Inflammatory macrophage treated with lipopolysaccharide for 4 hours (primary cell): Measurements from ENCODE around the gene RHOBTB1.
"Not testable (repeated sequence)": the region's sequence is repeated elsewhere in the genome, so short reads cannot be mapped to it uniquely, and the experiment has no call there.

Source experiments
- DNase-seq: peaks from one replicate; pipeline ENCODE4 v3.0.0-alpha.2; 2020

Gene RHOBTB1

DNA sequence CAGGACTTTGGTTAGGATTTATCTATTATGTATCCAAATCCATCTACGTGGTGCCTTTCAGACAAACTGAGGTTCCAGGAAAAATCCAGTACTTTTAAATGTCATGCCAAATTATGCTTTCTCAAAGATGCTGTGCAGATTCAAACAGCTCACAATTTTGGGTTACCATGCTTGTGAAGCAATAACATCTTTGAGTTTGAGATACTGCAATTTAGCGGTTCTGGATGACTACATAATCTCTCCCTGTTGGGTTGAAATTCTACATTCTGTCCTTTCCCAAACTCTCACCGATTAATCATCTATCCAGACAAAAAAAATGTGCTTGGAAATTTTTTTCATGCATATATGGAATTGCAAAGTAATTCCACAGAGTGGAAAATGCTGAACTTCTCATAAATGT lies 3.5 kb downstream of the RHOBTB1 start:
- DNase-seq, result no peak

DNA sequence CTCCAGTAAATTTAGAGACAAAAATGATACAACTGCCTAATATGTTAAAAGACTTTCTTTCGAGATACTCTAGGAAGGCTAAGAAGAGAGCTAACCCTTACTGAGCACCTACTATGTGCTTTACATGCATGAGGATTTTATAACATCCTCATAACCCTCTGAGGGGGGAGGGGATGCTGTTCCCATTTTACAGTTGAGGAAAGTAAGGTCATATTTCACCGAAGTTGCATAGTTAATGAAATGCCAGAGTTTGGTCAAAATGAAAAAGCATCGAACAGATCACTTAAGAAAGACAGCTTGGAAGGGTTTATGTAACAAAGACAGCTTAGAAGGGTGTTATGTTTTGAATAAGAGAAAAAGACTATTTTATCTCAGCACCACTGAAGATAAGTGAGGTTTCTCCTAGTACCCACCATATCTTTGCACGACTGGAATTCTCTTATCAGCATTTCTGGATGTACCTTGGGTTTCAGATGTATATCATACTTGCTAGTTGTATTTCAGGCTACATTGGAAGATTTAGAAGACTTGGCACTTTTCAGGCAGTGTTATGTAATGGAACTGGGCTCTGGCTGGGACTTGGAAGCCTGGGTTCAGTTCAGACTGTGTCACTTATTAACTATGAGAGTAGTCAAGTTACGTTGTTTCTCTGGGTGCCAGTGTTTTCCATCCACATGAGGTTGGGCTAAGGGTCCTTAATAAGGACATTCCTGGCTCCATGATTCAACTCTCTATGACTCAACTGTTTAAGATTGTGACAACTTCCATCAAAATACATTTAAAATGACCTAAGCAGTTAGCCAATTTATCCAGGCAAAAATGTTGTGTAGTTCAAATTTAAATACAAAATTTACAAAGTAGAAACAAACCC lies 6.0 kb downstream of the RHOBTB1 start:
- no peak for DNase-seq

DNA sequence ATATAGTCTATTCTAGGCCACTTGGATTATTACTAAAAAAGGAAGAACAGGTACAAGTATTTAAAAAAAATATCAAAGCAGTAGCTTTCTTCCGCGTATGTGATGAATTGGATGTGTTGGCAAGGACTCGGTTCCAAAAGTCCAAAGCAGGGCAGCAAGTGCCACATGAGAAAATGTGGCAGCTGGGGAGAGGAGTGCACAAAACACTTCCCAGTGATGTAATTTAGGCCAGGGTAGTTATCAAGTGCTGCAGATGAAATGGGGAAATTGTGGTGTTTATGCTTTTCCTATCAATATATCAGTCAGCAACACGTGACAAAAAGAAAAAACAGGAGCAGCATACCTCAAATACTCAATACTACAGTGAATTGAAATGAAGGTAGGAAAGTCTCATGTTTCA lies 7.0 kb downstream of the RHOBTB1 start:
- DNase-seq, result no peak

DNA sequence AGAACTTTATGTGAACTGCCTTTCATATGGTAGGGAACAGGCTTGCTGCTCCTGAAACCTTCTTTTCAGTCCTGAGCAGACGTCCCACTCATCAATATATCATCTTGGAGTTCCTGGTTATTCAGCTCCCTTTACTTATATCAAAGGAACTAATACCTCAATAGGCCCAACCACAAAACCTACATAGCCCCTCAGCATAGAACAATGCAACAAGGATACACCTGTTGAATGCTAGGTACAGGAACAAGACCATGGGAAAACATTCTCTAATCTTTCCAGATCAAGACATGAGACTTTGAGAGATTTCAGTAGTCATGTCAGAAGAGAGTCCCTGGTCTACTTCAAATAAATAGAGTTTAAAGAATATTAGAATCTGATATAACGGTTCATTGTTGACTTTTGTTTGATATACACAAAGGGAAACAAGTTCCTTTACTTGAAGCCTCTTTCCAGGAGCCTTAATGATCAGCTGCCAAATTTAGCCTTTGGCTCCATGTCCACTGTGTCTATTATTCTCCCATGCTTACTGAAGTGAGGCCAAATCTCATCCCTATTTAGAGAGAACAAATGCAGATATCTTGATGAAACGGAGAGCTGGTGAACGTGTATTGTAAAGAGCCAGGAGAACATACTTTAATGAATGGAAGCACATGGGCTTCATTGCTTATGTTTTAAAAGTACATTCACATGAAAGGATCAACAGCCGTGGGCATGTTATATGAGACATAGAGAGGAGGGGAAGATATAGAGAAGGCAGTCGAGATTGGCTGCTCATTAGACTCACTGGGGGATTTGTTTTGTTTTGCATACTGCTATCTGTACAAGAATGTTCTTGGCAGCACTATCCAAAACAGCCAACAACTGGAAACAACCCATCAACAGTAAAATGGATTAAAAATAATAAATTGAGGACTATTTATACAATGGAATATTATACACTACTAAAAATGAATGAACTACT lies 9.5 kb downstream of the RHOBTB1 start:
- DNase-seq, result no peak

DNA sequence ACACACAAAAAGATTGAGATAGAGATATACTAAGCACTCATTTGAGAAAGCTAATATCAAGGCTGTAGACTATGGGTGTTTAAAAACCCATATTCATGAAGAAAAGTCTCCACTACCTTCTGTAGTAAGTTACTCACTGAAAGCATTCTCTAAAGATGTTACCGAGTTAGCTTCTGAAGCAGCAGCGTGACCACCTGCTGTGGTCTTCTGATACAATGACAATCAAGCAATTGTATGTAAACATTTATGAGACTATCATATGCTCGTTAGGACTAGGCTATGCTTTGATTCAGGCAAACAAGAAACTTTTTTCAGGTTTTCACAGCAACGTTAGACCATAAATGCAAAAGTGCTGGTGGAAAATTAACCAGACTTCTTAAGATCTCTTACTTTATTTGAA lies 11.2 kb downstream of the RHOBTB1 start:
- DNase-seq, result no peak

DNA sequence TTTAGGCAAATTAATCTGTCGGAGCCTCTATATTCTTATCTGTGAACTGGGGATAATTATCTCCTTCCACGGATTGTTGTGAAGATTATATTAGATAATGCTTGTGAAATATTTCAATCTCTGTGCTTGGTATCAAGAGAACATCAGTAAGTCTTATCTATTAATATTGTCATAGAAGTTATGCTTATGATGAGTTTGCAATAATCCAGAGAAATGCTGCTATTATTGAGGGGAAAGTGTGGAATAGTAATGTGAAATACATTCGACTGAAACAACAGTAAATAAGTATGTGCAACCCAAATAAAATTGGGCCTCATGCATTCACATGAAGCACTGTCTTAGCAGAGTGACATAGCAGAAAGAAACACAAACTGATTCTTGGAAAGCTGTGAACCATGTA lies 13.7 kb downstream of the RHOBTB1 start:
- no peak for DNase-seq

DNA sequence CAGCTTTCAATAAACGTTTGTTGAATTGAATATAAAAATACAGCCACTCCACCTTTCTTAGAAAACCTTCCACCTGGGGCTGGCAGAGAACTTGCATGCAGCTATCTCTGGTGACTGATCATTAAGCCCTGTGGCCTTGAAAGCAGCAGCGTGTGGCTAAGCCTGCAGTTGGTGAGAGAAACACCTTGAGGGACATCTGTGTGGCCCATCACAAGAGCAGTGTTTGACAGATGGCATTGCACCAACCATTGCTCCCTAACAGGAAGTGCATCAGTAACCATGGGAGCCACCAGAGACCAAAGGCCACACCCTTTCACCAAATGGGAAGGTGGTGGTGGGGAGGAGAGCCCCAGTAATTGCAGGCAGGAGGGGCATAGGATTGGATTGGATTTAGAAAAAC lies 22.4 kb downstream of the RHOBTB1 start:
- no peak for DNase-seq

DNA sequence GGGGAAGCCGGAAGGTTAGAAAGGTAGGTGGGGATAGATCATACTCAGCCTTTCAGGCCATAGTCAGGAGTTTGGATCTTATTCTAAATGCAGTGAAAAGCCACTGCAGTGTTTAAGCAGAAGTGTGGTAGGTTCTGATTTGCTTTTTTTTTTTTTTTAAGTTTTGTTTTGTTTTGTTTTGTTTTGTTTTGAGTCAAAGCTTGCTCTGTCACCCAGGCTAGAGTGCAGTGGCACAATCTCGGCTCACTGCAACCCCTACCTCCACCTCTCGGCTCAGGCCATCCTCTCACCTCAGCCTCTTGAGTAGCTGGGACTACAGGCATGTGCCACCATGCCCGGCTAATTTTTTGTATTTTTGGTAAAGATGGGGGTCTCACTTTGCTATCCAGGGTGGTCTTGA lies 23.5 kb downstream of the RHOBTB1 start:
- no peak for DNase-seq

DNA sequence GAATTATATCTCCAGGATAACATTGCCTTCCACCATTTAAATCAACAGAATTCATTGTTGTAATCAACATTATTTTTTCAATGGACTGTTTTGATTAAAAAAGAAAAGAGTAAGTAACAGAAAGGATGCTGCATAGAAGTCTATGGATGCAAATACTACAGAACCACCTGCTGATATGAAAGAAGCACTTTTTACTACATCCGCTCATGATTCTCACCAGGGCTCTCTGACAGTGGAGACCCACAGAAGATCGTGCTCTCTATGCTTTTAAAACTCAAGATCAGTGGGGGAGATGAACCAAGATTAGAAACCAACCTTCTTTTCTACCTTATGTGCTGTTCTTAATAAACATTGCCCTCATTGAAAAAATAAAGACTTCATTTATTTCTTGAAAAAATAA lies 24.4 kb downstream of the RHOBTB1 start:
- no peak for DNase-seq

DNA sequence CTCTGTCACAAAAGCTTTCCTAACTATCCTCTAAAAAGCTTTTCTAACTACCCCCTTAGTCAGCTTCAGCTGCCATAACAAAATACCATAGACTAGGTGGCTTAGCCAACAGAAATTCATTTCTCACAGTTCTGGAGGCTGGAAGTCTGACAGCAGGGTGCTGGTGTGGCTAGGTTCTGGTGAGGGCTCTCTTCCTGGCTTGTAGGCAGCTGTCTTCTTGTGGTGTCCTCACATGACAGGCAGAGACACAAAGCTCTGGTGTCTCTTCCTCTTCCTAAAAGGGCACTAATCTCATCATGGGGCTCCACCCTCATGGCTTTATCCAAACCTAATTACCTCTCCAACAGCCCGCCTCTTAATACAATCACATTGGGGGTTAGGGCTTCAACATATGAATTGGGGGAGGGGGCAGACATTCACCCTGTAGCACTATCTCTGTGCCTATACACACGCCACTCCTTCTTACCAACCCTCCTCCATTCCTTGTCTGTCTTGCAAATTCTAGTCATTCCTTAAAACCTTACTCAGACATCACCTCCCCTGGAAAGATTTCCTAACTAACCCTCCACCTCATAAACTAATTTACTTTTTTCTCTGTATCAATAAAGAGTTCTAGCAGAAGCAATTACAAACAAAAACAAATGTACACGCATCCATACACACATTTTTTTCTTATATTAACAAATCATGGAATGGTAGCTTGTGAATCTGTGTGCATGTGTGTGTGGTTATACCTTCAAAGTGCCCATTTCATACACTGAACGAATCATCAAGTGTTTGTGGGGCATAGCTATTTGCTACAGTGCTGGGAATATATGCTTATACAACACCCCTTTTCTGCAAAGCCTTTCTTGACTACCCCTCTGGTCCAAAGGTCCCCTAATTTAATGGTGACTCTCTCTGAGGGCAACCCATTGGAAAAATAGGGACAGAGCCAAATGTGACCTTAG lies 26.4 kb downstream of the RHOBTB1 start:
- no peak for DNase-seq

DNA sequence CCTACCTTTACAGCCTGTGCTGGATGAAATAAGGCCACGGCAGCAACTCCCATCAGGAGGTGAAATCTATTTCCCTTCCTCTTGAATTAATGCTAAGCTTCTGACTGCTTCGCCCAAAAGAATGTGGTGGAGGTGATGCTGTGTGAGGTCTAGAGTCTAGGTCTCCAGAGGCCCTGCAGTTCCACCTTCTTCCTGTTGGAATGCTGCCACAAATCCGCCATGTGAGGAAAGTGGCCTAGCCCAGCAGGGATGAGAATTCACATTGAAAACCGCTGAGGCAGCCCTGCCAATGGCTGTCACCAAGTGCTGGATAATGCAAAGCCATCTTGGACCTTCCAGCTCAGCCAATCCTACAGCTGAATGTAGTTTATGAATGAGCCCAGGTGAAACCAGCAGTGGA lies 28.0 kb downstream of the RHOBTB1 start:
- no peak for DNase-seq

DNA sequence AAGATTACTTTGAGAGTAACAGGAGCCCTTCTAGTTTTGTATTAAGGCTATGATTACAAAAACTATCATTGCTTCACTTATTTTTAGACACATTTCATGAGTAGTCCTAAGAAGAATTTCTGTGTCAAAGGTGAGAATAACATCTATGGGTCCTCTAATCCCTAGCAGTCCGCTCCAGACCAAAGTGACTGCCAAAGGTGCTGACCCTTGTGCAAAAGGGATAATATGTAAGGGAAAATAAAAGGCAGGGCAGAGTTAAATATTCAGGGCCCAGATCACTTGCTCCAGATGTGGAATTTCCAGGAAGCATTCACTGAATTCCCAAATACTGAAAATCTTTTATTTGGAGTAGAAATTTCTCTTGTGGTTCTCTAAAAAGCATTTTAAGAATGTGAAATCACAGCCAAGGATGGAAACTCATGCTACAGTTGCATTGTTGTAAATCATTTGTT lies 29.3 kb downstream of the RHOBTB1 start:
- DNase-seq, result no peak

DNA sequence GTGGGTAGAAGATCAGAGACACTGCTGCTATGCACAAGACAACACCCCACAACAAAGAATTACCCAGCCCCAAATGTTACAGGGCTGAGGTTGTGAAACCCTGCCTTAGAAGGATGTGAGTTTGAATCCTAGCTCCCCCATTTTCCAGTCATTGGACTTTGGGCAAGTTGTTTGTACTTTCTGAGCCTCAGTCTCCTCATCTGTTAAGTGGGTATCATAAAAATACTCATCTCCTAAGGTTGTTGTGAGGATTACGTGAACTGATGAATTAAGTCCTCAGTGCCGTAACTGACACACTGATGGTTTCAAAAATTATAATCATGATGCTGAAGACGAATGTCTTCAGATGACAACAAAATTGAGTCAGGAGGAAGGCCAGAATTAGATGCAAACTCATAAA lies 30.3 kb downstream of the RHOBTB1 start:
- no peak for DNase-seq

DNA sequence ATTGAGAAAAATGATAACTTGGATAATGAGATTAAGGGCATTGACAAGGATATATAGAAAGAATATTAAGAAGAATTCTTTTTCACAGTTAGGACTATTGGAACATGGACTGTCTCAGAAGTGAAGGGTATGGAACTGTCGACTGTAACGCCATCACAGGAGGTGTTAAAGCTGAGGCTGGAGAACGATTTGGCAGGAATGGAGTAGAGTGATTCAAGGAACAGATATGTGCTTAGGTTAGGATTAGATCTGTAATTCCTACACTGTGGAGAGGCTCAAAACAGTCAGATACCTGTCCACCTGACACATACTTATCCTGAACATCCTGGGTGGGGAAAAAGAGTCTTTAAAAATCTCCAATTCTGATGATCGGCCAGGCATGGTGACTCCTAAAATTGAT lies 30.9 kb downstream of the RHOBTB1 start:
- no peak for DNase-seq

DNA sequence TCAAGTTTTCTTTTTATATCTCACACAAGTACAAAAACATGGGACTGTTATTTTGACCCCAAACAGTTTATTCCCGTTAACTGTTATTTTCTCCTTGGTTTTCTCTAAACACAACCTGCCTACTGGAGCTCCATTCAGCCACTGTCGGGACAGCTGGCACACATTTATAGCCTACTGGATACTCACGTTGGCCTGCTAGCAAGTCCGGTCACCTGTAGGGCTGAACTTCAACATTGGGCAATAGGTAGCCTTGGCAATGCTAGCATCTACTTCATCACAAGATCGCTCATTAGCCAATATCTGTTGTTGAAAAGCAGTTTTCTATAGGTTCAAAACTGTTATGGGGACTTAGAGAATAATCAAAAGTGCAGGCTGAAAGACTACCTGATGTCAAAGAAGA lies 32.3 kb downstream of the RHOBTB1 start:
- no peak for DNase-seq

DNA sequence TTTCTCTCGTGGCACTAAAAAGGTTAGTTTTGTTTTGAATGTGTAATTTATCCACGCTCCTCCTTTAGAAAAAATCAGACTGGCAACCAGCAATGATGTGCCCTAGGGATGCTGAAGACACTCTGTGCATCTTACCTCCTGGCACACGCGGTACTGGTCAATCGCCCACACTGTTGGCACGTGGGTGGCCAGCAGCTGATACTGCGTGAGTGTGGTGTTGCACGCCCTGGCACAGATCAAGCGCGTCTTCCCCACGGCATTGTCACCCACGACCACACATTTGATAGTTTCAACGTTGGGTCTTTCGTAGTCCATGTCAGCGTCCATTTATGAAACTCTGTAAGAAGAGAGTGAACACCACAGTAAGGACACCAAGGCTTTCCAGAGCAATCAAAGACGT lies 32.8 kb downstream of the RHOBTB1 start:
- DNase-seq, result no peak

DNA sequence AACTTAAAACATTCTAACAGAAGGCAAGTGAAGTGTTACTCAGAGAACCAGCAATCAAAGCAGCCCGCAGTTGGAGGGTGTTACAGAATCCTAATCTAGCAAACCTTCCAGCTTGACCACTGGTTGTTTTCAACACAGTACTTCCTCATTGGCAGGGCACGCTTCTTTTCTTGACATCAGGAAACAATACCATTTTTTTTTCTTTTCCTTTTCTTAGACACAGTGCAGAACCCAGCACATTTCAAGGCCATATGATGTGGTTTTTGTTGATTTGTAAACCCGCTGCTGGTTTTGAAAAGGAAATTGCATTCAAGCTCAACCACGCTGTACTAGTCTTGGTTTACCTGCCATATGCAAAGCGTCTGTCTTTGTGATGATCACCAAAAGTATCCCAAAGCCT lies 33.4 kb downstream of the RHOBTB1 start:
- peak; percentile 47 for DNase-seq

DNA sequence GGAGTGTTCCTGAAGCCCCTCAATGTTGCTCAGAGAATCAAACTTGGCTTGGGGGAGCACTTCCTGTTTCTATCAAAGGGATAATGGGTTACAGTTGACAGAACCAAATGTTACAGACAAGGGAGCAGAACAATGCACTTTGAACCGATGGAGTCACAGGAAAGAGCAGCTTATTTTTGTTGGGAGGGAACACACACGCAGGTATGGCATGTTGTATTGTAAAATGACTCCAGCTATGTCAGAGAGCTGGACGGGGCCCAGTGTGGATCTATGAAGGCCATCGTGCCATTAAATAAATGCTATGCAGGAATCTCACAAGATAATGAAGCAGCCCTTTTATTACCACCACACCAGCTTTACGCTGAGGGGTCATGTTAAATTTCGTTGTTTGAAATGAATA lies 35.1 kb downstream of the RHOBTB1 start:
- DNase-seq, result no peak

DNA sequence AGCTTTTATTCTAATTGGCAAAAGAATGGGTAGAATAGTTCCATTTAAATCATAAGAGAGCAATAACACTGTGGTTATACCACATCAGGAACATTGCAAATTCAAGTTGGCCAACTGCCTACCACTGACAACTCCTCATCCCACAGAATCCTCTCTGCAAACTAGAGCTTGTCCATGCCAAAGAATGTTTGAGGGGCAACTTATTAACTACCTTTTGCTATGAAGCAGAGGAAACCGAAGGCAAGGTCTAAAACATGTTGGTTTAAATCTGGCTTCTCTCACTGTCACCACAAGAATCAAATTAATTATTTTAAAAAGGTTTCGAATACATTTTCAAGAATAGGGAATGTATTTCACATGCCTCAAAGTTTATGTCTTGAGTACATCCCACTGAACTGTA lies 36.0 kb downstream of the RHOBTB1 start:
- no peak for DNase-seq

DNA sequence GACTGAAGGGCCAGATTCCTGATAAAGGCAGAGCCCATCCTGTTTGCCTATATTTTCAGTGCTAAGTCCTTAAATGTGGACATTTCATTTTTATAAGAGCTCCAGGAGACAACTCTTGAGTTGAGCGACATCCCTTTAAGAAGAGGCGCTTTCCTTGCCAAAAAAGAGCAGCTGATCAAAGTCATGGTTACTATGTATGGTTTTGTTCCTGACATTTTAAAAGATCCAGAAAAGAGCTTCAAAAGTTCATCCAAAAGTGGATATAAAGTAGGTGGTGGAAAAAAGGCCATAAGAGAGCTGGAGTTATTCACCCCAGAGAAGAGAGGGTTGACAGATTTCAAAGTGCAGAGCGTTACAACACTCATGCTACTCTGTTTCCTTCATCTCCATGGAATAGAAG lies 36.7 kb downstream of the RHOBTB1 start:
- DNase-seq, result no peak

DNA sequence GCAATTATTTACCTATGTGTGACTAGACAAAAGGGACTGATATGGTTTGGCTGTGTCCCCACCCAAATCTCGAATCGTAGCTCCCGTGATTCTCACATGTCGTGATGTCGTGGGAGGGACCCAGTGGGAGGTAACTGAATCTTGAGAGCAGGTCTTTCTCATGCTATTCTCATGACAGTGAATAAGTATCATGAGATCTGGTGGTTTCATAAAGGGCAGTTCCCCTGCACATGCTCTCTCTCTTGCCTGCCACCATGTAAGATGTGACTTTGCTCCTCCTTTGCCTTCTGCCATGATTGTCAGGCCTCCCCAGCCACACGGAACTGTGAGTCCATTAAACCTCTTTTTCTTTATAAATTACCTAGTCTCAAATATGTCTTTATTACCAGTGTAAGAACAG lies 37.2 kb downstream of the RHOBTB1 start:
- not testable (repeated sequence) for DNase-seq

DNA sequence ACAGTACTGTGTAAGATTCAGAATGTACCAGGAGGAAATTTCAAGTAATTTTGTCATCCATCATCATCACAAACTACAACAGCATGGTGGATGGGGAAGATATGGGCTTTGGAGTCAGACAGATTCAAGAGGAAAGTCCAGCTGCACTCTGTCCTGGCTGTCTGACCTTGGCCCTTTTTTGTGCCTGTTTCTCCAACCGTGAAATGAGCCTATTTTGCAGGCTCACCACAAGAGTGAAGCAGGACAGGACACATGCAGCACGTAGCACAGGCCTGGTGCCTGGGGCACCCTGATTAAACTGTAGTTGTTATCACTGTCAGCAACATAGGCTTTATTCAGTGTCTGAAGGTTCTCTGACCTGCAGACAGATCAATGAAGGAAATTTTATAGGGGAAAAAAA lies 37.6 kb downstream of the RHOBTB1 start:
- no peak for DNase-seq

DNA sequence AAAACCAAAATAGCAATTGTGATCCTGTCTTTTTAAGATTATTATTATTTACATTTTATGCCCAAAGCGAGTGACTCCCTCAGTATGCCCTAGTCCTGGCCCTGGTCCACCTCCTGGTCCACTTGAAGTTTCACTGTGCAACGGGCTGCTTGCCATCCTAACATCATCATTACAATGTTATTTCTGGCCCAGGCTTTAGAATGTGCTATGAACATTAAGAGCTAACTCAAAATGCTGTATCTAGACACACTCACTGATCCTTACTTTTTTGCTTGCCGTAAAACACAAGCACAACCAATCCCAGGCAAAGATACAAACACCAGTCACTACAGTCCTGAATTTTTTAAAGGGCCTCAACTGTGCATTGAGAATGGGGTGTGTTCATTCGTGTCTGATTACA lies 38.4 kb downstream of the RHOBTB1 start:
- no peak for DNase-seq
